HepG2 (cell line): Measurements from ENCODE around the gene ZG16B. TPM values are rescaled to one million over a fixed set of nuclear protein-coding genes. Genes with fewer than 3 reads are reported as not detected.
A peak's percentile ranks its signal among the peaks of the same experiment; 100 is the strongest.

Experiments used
- ARID2 ChIP-seq: sonication (generic); formaldehyde crosslinking; IDR thresholded peaks from 2 replicates; pipeline ENCODE4 v1.8.1; 2022; ENCODE audit warnings: mild to moderate bottlenecking, missing genetic modification reagents, borderline replicate concordance
- GZF1 ChIP-seq: sonication (generic); formaldehyde crosslinking; IDR thresholded peaks from 2 replicates; pipeline ENCODE4 v1.5.1; 2020; ENCODE audit warnings: mild to moderate bottlenecking, missing genetic modification reagents
- HMG20B ChIP-seq: conservative IDR thresholded peaks from 2 replicates; pipeline ENCODE4 v1.6.1; 2016; ENCODE audit warnings: missing genetic modification reagents, missing compliant biosample characterization
- LCORL ChIP-seq, 2 experiments: fragments of 450-650 bp in 1 of 2; sonication (generic) in 1 of 2; formaldehyde crosslinking in 1 of 2; IDR thresholded peaks; 2 replicates each; pipeline versions ENCODE4 v1.5.0 to v1.6.1; 2017 to 2020; ENCODE audit warnings: antibody characterized with exemption in 1 of 2, missing genetic modification reagents in 1 of 2
- PPARG ChIP-seq: conservative IDR thresholded peaks from 2 replicates; pipeline ENCODE4 v1.6.1; 2016; ENCODE audit warnings: missing biosample characterization, missing genetic modification reagents
- SP2 ChIP-seq: sonication (generic); formaldehyde crosslinking; IDR thresholded peaks from 2 replicates; pipeline ENCODE4 v1.5.1; 2020; ENCODE audit warnings: mild to moderate bottlenecking, missing genetic modification reagents
- TOPORS ChIP-seq: sonication (generic); formaldehyde crosslinking; IDR thresholded peaks from 2 replicates; pipeline ENCODE4 v1.8.0; 2023; ENCODE audit warnings: mild to moderate bottlenecking, missing genetic modification reagents
- UBTF ChIP-seq: sonication (generic); formaldehyde crosslinking; IDR thresholded peaks from 2 replicates; pipeline ENCODE4 v1.4.0; 2020; ENCODE audit warnings: mild to moderate bottlenecking, missing genetic modification reagents
- ZEB1 ChIP-seq: IDR thresholded peaks from 2 replicates; pipeline ENCODE4 v1.6.1; 2012; ENCODE audit warnings: mild to moderate bottlenecking, low read depth, inconsistent platforms; ENCODE audit not compliant: insufficient replicate concordance
- ZFAT ChIP-seq: sonication (generic); formaldehyde crosslinking; conservative IDR thresholded peaks from 2 replicates; pipeline ENCODE4 v1.8.1; 2023; ENCODE audit warnings: missing genetic modification reagents, inconsistent platforms
- ZFP62 ChIP-seq: sonication (generic); formaldehyde crosslinking; IDR thresholded peaks from 2 replicates; pipeline ENCODE4 v1.4.0; 2020; ENCODE audit warnings: missing genetic modification reagents
- ZIK1 ChIP-seq: sonication (generic); formaldehyde crosslinking; IDR thresholded peaks from 2 replicates; pipeline ENCODE4 v1.5.0; 2020; ENCODE audit warnings: mild to moderate bottlenecking, low read depth, missing genetic modification reagents, borderline replicate concordance
- ZNF230 ChIP-seq: sonication (generic); formaldehyde crosslinking; IDR thresholded peaks from 2 replicates; pipeline ENCODE4 v1.4.0; 2020; ENCODE audit warnings: mild to moderate bottlenecking, missing genetic modification reagents
- ZNF256 ChIP-seq: sonication (generic); formaldehyde crosslinking; conservative IDR thresholded peaks from 2 replicates; pipeline ENCODE4 v1.4.0; 2020; ENCODE audit warnings: missing genetic modification reagents
- ZNF317 ChIP-seq: sonication (generic); formaldehyde crosslinking; IDR thresholded peaks from 2 replicates; pipeline ENCODE4 v1.5.0; 2020; ENCODE audit warnings: mild to moderate bottlenecking, missing genetic modification reagents
- ZNF660 ChIP-seq: sonication (generic); formaldehyde crosslinking; IDR thresholded peaks from 2 replicates; pipeline ENCODE4 v1.5.1; 2020; ENCODE audit warnings: mild to moderate bottlenecking, low read depth, missing genetic modification reagents, borderline replicate concordance
- ZNF713 ChIP-seq: sonication (generic); formaldehyde crosslinking; IDR thresholded peaks from 2 replicates; pipeline ENCODE4 v1.4.0; 2020; ENCODE audit warnings: mild to moderate bottlenecking, missing genetic modification reagents
- polyA plus RNA-seq, 8 experiments: library from polyadenylated mRNA; depleted of rRNA in 3 of 8; stranded (reverse) in 7 of 8; unstranded in 1 of 8; fragments of >200 nt; fragmentation: Illumina TruSeq in 4 of 8; extraction: Trizol in 4 of 8; gene quantifications; 2 replicates each; pipeline versions ENCODE4 v1.2.1 to v1.2.3, GENCODE V29; 2011 to 2016; ENCODE audit warnings: low read depth in 4 of 8, missing spikeins in 1 of 8, mixed read lengths in 1 of 8; ENCODE audit not compliant: insufficient read depth in 1 of 8
- total RNA-seq, 5 experiments: library from RNA; depleted of rRNA; stranded (reverse); fragments of >200 nt; fragmentation: Illumina TruSeq; extraction: Trizol; gene quantifications; 2 replicates each; pipeline ENCODE4 v1.2.3, GENCODE V29; 2016; ENCODE audit warnings: low read depth in 1 of 5
- TF ChIP-seq, protein P1 (sequence below): sonication (generic); formaldehyde crosslinking; IDR thresholded peaks from 2 replicates; pipeline ENCODE4 v1.4.0; 2020; ENCODE audit warnings: missing genetic modification reagents
- TF ChIP-seq, protein P2 (sequence below): sonication (generic); formaldehyde crosslinking; IDR thresholded peaks from 2 replicates; pipeline ENCODE4 v1.4.0; 2020; ENCODE audit warnings: missing genetic modification reagents

The ZG16B gene
- total and polyA plus RNA-seq, 2 of the 13 experiments (the other 11 are each of a cell fraction or from before 2014, with no cell fraction given) = 1.5 to 11.3 TPM

- TF ChIP-seq ZEB1 (peak; percentile 19), GZF1 (no peak), ZNF660 (CRISPR knock-in tag) (no peak), ZFP62 (CRISPR knock-in tag) (no peak), ZFAT (CRISPR knock-in tag) (0 out of 2 replicates have a peak, but pooled peaks have one; percentile 33), TOPORS (CRISPR knock-in tag) (0 out of 2 replicates have a peak, but pooled peaks have one; percentile 70), PPARG (CRISPR knock-in tag) (no peak), LCORL (IDR thresholded peaks at IDR 0.05) (no peak), LCORL (CRISPR knock-in tag; IDR thresholded peaks at IDR 0.05) (peak; percentile 74; the same call in 1 of the 2 replicates), ZIK1 (CRISPR knock-in tag) (0 out of 2 replicates have a peak, but pooled peaks have one; percentile 64), ZNF317 (CRISPR knock-in tag) (peak; percentile 54; the same call in 1 of the 2 replicates), UBTF (CRISPR knock-in tag) (peak; percentile 56; the same call in 1 of the 2 replicates), ARID2 (CRISPR knock-in tag) (peak; percentile 55), SP2 (0 out of 2 replicates have a peak, but pooled peaks have one; percentile 52), ZNF256 (peak; percentile 74; the same call in 1 of the 2 replicates), ZNF230 (CRISPR knock-in tag) (0 out of 2 replicates have a peak, but pooled peaks have one; percentile 38), HMG20B (CRISPR knock-in tag) (no peak; the same call in 1 of the 2 replicates), ZNF713 (no peak)
- TF ChIP-seq, protein P1, sequence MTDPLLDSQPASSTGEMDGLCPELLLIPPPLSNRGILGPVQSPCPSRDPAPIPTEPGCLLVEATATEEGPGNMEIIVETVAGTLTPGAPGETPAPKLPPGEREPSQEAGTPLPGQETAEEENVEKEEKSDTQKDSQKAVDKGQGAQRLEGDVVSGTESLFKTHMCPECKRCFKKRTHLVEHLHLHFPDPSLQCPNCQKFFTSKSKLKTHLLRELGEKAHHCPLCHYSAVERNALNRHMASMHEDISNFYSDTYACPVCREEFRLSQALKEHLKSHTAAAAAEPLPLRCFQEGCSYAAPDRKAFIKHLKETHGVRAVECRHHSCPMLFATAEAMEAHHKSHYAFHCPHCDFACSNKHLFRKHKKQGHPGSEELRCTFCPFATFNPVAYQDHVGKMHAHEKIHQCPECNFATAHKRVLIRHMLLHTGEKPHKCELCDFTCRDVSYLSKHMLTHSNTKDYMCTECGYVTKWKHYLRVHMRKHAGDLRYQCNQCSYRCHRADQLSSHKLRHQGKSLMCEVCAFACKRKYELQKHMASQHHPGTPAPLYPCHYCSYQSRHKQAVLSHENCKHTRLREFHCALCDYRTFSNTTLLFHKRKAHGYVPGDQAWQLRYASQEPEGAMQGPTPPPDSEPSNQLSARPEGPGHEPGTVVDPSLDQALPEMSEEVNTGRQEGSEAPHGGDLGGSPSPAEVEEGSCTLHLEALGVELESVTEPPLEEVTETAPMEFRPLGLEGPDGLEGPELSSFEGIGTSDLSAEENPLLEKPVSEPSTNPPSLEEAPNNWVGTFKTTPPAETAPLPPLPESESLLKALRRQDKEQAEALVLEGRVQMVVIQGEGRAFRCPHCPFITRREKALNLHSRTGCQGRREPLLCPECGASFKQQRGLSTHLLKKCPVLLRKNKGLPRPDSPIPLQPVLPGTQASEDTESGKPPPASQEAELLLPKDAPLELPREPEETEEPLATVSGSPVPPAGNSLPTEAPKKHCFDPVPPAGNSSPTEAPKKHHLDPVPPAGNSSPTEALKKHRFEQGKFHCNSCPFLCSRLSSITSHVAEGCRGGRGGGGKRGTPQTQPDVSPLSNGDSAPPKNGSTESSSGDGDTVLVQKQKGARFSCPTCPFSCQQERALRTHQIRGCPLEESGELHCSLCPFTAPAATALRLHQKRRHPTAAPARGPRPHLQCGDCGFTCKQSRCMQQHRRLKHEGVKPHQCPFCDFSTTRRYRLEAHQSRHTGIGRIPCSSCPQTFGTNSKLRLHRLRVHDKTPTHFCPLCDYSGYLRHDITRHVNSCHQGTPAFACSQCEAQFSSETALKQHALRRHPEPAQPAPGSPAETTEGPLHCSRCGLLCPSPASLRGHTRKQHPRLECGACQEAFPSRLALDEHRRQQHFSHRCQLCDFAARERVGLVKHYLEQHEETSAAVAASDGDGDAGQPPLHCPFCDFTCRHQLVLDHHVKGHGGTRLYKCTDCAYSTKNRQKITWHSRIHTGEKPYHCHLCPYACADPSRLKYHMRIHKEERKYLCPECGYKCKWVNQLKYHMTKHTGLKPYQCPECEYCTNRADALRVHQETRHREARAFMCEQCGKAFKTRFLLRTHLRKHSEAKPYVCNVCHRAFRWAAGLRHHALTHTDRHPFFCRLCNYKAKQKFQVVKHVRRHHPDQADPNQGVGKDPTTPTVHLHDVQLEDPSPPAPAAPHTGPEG (CRISPR knock-in tag) = no peak
- TF ChIP-seq, protein P2, sequence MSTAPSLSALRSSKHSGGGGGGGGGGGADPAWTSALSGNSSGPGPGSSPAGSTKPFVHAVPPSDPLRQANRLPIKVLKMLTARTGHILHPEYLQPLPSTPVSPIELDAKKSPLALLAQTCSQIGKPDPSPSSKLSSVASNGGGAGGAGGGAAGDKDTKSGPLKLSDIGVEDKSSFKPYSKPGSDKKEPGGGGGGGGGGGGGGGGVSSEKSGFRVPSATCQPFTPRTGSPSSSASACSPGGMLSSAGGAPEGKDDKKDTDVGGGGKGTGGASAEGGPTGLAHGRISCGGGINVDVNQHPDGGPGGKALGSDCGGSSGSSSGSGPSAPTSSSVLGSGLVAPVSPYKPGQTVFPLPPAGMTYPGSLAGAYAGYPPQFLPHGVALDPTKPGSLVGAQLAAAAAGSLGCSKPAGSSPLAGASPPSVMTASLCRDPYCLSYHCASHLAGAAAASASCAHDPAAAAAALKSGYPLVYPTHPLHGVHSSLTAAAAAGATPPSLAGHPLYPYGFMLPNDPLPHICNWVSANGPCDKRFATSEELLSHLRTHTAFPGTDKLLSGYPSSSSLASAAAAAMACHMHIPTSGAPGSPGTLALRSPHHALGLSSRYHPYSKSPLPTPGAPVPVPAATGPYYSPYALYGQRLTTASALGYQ (CRISPR knock-in tag) = peak; percentile 61; the same call in 1 of the 2 replicates
Measured at GRCh38 chr16:2867987-2868789, 38.1 kb downstream of the ZG16B start (continued).
